Fibroblast of lung (primary cell): ENCODE results near the gene TMEM170A. TPM values are rescaled to one million over a fixed set of nuclear protein-coding genes. Genes with fewer than 3 reads are reported as not detected.

Source experiments
- DNase-seq, 2 donors: peaks; one replicate each; pipeline versions ENCODE4 v3.0.0 to v3.0.0-alpha.2; 2010; ENCODE audit warnings: low read depth in 2 of 2
- H2AFZ ChIP-seq: 2 replicates; pipeline ENCODE4 v1.5.1; 2012; ENCODE audit warnings: low read length, control low read depth, inconsistent platforms
- H3K27ac ChIP-seq: 2 replicates; pipeline ENCODE4 v1.5.1; 2011; ENCODE audit warnings: low read length, control low read depth; ENCODE audit not compliant: insufficient read depth
- H3K27me3 ChIP-seq: 2 replicates; pipeline ENCODE4 v1.5.1; 2011; ENCODE audit warnings: mild to moderate bottlenecking, low read length; ENCODE audit not compliant: control insufficient read depth, insufficient read depth
- H3K36me3 ChIP-seq: 2 replicates; pipeline ENCODE4 v1.5.1; 2011; ENCODE audit warnings: low read length; ENCODE audit not compliant: control insufficient read depth, insufficient read depth
- H3K4me1 ChIP-seq: 2 replicates; pipeline ENCODE4 v1.5.1; 2011; ENCODE audit warnings: low read length; ENCODE audit not compliant: control insufficient read depth, insufficient read depth; ENCODE audit errors: extremely low read depth
- H3K4me2 ChIP-seq: 2 replicates; pipeline ENCODE4 v1.5.1; 2011; ENCODE audit warnings: low read length, control low read depth; ENCODE audit not compliant: insufficient read depth; ENCODE audit errors: extremely low read depth
- H3K4me3 ChIP-seq, 4 experiments: fragments of 200-600 bp in 1 of 4; sonication (generic) in 1 of 4; replicated peaks in 1 of 4; 2 replicates each; pipeline ENCODE4 v1.5.1; 2011 to 2016; ENCODE audit warnings: low read length in 4 of 4, low read depth in 3 of 4, mild to moderate bottlenecking in 3 of 4, control low read depth in 2 of 4, inconsistent platforms in 1 of 4, mixed read lengths in 1 of 4; ENCODE audit not compliant: insufficient read depth in 1 of 4; ENCODE audit errors: control extremely low read depth in 1 of 4
- H3K79me2 ChIP-seq: 2 replicates; pipeline ENCODE4 v1.5.1; 2012; ENCODE audit warnings: mild to moderate bottlenecking, low read length, inconsistent platforms; ENCODE audit not compliant: control insufficient read depth, insufficient read depth
- H3K9ac ChIP-seq: 2 replicates; pipeline ENCODE4 v1.5.1; 2011; ENCODE audit warnings: mild to moderate bottlenecking, low read length, control low read depth; ENCODE audit not compliant: insufficient read depth
- H3K9me3 ChIP-seq: 2 replicates; pipeline ENCODE4 v1.5.1; 2012; ENCODE audit warnings: low read depth, low read length; ENCODE audit not compliant: control insufficient read depth, insufficient read depth
- H4K20me1 ChIP-seq: 2 replicates; pipeline ENCODE4 v1.5.1; 2011; ENCODE audit warnings: low read length; ENCODE audit not compliant: control insufficient read depth, insufficient read depth; ENCODE audit errors: extremely low read depth
- EZH2 ChIP-seq: IDR thresholded peaks from 2 replicates; pipeline ENCODE4 v1.5.1; 2012; ENCODE audit warnings: low read length, control low read depth, mild to moderate bottlenecking; ENCODE audit errors: missing control alignments
- polyA plus RNA-seq, 2 donors: library from polyadenylated mRNA; depleted of rRNA in 1 of 2; stranded (reverse) in 1 of 2; unstranded in 1 of 2; fragments of >200 nt; gene quantifications; 2 replicates each; pipeline ENCODE4 v1.2.1, GENCODE V29; 2011 to 2012; ENCODE audit warnings: missing spikeins in 1 of 2
- total RNA-seq: library from RNA; depleted of rRNA; stranded (reverse); fragments of >200 nt; gene quantifications from 2 replicates; pipeline ENCODE4 v1.2.1, GENCODE V29; 2014
- TF ChIP-seq, protein P1 (sequence below), 2 donors: IDR thresholded peaks in 1 of 2; conservative IDR thresholded peaks in 1 of 2; 1 replicate in 1 of 2; 2 replicates in 1 of 2; pipeline ENCODE4 v1.5.1; 2011 to 2012; ENCODE audit warnings: low read length in 2 of 2, control low read depth in 1 of 2, inconsistent platforms in 1 of 2, low read depth in 1 of 2, mild to moderate bottlenecking in 1 of 2

The TMEM170A gene
- total and polyA plus RNA-seq, 2 donors (not counting 1 experiment from before 2014, with no cell fraction given): 12.3 to 14.5 TPM

DNA sequence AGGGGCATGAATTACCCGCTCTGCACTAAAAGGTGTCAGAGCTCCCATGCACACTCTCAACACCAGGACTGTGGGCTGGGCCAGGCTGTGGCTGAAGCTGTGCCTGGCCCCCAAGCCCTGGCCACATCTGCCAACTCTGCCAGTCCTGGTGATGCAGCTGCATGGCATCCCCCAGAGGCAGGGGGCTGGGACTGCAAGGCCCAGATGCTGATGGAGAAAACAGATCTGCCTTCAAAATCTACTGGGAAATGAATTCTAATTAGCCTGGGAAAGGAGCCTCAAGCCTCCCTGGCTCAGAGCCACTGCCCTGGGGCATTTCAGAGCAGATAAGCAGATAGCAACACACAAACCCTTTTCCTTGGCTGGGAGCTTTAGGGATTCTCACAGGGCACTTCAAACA is 27.4 kb upstream of the TMEM170A start:
- Histone ChIP-seq H3K36me3 (no peaks in the 10 kb centered on the region), H3K9ac (no peak overlapping the region), H3K79me2 (no peaks in the 10 kb centered on the region), H3K9me3 (no peaks in the 10 kb centered on the region), H3K4me1 (no peaks in the 10 kb centered on the region), H3K27me3 (peaks cover 5% of the 10 kb centered on the region), H3K27ac (no peak overlapping the region), H4K20me1 (no peaks in the 10 kb centered on the region), H3K4me3 (no peak overlapping the region), H3K4me2 (no peak overlapping the region), H2AFZ (no peak overlapping the region)
- DNase-seq: no peak
- TF ChIP-seq, protein P1, sequence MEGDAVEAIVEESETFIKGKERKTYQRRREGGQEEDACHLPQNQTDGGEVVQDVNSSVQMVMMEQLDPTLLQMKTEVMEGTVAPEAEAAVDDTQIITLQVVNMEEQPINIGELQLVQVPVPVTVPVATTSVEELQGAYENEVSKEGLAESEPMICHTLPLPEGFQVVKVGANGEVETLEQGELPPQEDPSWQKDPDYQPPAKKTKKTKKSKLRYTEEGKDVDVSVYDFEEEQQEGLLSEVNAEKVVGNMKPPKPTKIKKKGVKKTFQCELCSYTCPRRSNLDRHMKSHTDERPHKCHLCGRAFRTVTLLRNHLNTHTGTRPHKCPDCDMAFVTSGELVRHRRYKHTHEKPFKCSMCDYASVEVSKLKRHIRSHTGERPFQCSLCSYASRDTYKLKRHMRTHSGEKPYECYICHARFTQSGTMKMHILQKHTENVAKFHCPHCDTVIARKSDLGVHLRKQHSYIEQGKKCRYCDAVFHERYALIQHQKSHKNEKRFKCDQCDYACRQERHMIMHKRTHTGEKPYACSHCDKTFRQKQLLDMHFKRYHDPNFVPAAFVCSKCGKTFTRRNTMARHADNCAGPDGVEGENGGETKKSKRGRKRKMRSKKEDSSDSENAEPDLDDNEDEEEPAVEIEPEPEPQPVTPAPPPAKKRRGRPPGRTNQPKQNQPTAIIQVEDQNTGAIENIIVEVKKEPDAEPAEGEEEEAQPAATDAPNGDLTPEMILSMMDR (conservative IDR thresholded peaks at IDR 0.05 in 1 of 2, IDR thresholded peaks at IDR 0.05 in 1 of 2; ENCODE audit: low read depth in 1 of 2, low read length in 2 of 2): no peak
- no peak for TF ChIP-seq EZH2

DNA sequence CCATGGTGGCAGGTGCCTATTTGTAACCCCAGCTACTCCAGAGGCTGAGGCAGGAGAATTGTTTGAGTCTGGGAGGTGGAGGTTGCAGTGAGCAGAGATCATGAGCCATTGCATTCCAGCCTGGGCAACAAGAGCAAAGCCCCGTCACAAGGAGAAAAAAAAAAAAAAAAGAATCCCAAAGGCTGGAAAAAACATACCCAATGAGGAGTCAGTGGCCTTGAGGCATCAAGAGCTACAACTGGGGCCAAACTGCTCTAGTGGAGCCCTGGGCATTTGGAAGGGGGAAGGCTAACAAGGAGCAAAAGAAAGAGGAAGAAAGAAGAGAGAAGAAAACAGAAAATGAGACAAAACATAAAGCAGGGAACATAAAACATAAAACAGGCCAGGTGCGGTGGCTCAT is 23.8 kb upstream of the TMEM170A start:
- peaks cover 4% of the 10 kb centered on the region for H3K27me3 ChIP-seq
- no peak overlapping the region for H3K27ac ChIP-seq
- H3K4me1 ChIP-seq: no peaks in the 10 kb centered on the region
- H3K9me3 ChIP-seq: no peaks in the 10 kb centered on the region
- DNase-seq: no peak
- H3K4me3 ChIP-seq: no peak overlapping the region
- H3K4me2 ChIP-seq: no peak overlapping the region
- H3K79me2 ChIP-seq: no peaks in the 10 kb centered on the region
- H2AFZ ChIP-seq: no peak overlapping the region
- no peaks in the 10 kb centered on the region for H3K36me3 ChIP-seq
- TF ChIP-seq, protein P1 (conservative IDR thresholded peaks at IDR 0.05 in 1 of 2, IDR thresholded peaks at IDR 0.05 in 1 of 2; ENCODE audit: low read depth in 1 of 2, low read length in 2 of 2): no peak
- TF ChIP-seq EZH2: no peak
- no peaks in the 10 kb centered on the region for H4K20me1 ChIP-seq
- H3K9ac ChIP-seq: no peak overlapping the region

DNA sequence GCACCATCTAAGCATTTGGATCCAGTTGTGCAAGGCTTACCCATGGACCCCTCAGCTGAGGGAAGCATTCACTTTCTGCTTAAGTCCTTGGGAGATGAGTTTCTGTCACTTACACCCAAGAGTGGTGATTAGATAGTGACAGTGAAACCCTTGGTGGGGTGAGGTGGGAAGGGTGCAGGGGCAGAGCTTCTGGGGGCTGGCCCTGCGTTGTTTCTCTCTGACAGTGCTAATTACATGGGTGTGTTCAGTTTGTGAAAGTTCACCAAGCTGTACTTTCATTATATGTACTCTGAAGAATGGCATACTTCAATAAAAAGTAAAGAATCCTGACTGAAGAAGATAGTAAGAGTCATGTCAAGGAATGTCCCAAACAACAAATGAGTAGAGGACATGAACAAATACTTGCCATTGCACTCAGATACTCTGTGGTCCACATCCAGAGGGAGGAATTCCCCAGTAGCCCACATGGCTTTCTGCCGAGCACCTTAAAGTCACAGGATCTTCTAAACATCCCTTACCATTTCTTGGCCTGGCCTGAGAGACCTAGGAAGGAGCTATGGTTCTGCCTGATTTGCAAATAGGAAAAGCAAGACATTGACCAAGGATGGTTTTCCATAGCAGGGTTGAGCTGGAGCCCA is 22.3 kb upstream of the TMEM170A start:
- Histone ChIP-seq H3K27me3 (peaks cover 4% of the 10 kb centered on the region), H3K79me2 (no peaks in the 10 kb centered on the region), H3K36me3 (no peaks in the 10 kb centered on the region), H2AFZ (no peak overlapping the region), H4K20me1 (no peaks in the 10 kb centered on the region), H3K4me1 (no peaks in the 10 kb centered on the region), H3K4me3 (no peak overlapping the region), H3K9me3 (no peaks in the 10 kb centered on the region), H3K9ac (no peak overlapping the region), H3K27ac (no peak overlapping the region), H3K4me2 (no peak overlapping the region)
- DNase-seq: no peak
- TF ChIP-seq, protein P1 (conservative IDR thresholded peaks at IDR 0.05 in 1 of 2, IDR thresholded peaks at IDR 0.05 in 1 of 2; ENCODE audit: low read depth in 1 of 2, low read length in 2 of 2): no peak
- TF ChIP-seq EZH2: no peak
